GM18861 (cell line): ENCODE data around the gene NAA40.

Source experiments
- ATAC-seq: cut with Tn5 transposase; IDR thresholded peaks from one replicate; pipeline ENCODE4 v1.9.1; 2021; ENCODE audit not compliant: unreplicated experiment

NAA40 gene

DNA sequence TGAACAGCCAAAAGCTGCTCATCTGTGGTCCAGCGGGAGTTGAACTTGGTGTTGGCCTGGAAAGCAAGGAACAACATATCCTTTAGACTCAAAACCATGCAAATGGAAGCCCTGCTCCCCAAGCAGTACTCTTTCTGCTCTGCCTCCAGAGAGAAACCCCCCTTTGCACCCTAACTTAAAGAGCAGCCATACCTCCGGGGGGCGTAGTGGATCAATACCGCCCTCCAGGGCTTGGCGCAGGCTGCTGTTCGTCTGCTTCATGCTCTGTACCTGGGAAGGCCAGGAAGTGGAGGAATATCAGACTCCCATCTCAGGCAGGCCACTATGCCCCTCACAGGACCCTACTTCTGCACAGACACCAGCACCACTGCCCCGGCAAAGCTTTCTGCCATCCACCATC, 26.1 kb upstream of the NAA40 start:
- no peak for ATAC-seq

DNA sequence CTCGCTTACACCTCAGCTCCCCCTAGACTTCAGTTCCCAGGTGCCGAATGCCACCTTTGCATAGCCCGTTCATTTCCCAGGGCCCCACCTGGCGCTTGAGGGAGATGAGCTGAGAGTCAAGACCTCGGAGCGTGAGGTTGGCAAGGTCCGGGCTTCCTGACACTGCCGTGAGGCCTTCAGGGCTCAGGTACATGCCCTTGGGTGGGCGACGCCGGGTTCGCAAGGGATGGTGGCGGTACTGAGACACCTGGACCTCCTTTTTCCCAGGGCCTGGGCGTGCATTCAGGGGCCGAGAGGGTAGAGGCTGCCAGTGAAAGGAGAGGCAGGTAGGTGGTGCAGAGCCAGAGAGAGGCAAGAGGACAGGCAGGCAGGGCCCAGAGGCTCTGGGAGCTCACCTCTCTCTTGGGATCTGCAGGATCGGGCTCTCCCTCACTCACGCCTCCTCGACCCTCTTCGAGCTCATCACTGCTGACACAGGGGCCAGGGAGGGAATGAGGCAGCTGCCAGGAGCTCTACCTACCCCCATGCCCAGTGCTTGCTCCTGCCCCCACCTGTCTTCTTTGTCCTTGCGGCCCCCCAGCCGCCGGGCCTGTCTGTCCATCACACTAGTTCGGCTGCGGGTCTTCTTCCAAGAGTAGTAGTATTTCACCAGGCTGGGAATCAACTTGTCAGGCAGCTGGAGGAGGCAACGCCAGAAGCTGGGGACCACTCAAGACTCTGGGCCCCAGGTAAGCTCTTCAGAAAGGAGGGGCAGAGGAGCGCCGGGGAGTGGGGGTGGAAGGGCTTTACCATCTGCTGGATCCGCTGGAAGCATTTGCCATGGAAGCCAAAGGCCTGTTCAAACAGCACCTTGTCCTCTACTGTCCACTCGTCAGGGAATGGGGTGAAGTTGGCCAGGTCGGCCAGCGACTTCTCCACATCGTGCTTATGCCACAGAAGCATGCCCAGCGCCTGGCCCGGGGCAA, 24.7 kb upstream of the NAA40 start:
- no peak for ATAC-seq

DNA sequence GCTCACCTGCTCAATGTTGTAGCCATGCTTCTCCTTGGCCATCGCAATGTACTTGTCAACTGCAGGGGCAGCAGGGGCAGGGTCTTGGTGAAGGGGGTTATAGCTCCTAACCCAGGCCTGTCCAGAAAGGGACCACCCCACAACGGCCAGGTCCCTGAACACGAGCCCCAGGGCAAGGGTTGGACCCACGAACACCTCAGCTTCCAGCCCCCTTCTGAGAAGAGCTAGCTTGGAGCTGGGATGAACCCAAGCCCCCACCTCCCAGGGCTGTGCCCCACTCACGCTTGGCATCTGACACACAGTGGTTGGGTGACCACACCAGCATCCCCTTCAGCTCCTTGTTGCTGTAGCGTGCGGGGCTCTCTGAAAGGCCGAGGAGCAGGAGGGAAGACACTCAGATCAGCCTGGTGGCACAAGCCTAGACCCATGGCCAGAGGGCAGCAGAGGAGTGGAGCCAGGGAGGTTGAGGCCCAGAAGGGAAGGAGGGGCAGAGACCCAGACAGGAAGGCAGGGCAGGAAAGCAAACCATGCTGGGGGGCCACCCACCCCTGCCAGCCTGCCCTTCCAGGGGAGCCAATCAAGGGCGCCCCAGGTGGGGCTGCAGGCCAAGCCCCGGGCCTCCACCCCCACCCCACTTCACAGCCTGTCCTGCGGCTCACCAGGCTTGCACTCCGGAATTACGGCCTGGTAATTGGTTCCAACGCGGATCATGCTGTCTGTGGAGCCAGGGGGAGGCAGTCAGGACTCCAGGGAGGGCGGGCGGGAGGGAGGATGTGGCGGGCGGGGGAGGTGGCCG, 23.7 kb upstream of the NAA40 start:
- ATAC-seq, result no peak

DNA sequence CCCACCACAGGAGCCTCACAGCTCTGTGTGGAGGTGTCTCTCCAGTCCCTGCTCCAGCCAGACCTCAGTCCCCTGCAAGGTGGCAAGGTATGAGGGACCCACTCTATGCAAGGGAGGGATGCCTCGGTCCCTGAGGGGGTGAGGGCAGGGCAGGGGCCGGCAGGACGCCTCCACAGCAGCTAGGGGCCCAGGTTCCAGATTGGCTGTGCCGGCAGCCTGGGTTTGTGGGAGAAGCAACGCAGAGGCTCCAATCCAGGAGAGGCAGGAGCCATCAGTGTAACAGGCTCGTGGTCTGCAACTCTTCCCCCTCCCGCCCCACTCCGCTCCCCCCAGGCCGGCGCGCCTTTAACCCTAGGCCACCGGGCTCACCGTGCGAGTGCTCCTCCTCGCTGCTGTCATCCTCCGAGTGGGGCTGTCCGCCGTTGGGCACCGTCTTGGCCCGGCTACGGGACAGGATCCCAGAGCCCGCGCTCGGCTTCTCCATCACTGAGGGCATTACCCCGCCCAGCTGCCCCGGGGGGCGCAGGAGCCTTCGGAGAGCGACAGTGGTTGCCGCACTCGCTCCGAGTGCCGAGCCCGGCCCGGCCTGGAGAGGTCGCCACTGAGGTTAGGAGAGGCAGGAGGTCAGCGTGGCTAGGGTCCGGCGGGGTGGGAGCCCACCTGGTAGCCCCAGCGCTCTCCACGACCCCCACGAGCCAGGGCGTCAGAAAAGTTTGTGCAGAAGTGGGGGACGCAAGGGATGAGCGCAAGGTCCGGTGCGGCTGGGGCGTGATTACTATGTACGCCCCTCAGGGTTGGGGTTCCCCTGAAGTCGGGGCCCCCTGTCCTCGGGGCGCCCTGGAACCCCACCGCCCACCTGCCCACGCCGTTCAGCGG, 22.6 kb upstream of the NAA40 start:
- ATAC-seq, result no peak

DNA sequence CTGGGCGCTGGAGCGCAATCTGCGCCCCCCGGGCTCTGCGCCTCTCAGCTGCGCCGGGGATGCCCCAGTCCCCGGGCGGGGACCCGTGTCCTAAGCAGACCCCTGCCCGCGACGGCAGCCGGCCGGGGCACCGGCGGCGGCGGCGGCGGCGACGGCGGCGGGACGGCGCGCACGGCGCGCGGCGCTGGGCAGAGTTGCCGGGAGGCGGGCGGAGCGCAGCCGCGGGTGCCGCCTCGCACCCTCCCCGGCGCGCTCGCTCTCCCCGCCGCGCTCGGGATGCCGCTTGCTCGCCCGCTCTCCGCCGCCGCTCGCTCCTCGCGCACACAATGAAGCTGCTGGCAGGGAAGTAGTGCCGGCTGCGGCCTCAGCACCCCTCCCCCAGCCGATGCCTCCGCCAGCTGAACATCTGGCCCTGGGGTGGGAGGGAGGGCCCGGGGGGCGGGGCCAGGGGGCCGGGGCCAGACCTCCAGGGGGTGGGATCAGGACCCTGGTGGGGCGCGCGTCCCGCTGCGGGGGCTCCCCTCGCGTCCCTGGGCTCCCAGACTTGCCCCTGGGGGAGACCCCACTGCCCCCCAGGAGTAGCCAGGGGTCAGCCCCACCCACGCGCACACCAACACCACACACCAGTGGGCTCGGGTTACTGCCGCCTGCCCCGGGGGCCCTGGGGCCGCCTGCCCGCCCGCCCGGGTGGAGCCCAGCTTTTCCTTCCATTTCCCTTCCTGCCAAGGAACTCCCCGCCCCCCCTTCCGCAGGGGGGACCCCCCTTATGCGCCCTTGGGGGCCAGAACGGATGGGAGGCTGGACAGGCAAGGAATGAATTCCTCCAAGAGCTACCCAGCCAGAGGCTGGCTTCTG, 21.7 kb upstream of the NAA40 start, which contains the start of gene RCOR2:
RCOR2 (minus strand) TSS at position 328 of the 855 bp plus-strand sequence. CDS start 708 bp downstream, outside the sequence.
- ATAC-seq, result peak; percentile 43

DNA sequence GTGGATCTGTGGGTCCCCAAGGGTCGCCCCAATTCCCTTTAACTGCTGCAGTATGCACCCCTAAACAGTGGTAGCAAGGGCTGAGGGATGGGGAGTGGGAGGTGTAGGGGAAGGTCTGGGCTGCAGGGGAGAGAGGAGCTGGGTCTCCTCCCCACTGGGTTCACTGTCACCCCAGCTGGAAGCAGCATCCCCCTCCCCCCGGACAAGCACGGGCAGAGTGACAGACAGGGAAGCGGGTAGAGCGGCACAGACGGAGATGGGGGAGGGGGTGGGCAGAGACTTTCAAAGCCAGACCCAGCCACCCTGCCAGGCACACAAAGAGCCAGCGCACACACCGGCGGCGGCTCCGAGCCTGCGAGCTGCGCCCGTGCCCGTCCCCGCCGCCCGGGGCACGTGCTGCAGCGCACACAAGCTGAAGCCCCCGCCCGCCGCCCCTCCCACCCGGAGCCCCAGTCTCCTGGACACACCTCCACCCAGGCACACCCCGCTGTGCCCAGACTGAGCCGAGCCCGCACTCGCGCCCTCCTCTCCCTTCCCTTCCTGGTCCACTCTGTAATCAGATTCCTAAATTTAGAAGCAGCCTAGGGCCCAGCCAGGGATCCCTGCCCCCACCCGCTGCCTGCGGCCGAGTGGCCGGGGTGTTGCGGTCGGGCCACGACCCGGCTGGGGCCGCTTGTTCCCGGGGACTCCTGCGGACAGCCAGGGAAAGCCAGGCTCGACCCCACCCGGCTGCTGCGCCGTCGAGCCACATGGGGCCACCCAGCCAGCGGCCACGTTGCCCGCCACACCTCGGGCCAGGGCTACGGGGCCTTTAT, 20.9 kb upstream of the NAA40 start:
- ATAC-seq, result no peak

DNA sequence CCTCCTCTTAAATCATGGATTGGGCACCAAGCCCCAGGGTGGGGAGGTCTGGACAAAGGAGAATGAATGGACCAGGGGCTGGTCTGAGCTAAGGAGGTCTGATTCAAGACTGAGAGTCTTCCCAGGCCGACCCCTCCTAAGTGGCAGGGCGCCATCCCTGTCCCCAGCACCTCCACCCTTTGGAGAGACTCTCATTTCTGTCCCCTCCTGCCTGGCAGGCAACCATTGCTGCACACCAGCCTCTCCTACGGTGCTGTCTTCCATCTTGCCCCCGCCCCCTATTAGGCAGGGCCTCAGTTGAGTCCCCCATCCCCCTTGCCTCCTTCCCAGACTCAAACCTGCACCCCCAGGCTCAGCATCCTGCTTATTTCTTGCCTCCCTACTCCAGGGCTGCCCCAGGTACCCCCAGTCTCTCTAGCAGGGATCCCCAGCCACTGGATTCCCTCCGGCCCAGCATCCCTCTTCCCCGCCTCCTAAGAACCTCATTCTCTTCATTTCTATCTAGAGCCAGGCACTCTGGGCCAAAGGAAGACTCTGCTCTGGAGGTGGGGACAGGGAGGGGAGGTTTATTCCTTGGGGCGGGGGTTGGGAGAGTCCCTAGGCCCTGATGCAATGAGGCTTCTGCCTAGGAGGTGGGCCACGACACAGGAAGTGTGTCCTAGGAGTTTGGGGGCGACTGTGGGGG, 20.2 kb upstream of the NAA40 start:
- ATAC-seq, result no peak

DNA sequence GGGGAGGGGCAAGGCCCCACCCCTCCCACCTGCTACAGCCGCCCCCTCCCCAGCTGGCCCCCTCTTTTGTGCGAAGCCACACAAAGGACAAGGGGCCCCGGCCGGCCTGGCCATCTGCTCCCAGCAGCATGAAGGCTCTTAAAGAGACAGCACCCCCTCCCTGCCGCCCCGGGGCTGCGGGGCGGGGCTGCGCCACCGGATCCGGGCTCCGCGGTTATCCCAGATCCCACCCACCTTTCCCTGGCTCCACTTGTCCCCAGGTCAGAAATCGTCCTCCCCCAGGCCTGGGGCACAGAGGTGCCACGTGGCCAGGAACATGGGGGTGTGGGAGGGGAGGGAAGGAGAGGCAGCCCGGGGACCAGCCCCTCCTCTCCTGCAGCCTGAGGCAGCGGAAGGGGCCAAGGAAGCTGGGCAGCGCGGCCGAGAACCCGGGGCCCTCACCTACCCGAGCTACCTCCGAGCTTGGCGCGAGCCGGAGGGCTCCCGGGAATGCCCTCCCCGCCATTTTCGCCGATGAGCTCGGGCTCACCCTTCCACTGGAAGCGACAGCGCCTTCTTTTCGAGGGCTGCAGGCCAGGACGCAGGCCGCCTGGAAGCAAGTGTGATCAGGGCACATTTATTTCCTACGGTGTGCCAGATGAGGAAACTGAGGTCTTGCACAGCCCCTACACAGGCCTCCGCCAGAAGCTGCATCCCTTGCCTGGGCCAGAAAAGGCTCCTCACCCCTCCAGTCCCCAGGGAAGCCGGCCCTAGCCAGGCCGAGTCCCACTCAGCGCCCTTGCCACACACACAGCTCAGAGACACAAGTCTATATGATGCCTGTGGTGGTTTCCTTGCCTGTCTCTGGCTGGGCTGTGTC, 19.3 kb upstream of the NAA40 start:
- no peak for ATAC-seq

DNA sequence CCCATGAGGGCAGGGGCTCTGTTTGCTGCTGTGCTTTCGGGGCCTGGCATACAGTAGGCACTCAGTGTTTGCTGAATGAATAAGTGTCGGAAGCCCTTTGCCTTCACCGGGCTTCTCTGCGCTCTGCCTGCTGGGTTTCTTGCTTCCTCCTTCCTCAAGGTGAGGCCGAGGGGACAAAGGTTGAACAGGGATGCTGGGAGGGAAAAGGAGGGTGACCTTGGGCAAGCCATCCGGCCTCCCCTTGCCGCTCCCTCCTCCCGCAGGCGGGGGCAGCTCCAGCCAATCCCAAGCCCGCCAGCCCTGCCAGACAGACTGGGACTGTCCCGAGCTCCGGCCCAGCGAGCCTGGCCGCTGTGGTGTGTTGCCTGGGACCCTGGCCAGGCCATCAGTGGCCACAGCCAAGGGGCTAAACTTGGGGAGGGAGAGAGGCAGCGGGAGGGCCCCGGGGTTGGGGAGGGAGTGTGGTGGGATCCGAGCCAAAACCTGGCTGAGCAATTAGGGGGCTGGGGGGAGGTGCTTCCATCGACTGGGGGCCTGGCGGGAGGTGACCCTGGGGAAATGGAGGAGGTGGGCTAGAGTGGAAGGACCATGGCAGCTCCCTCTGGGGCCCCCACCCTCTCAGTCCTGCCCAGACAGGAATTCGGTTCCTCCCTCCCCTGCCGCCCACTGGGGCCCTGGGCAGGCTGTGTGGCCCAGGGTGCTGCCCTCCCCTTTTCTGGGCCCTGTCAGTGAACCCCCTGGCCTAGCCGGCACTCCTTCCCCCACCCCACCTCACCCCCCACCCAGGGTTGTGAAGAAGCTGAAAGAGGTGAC, 18.5 kb upstream of the NAA40 start:
- ATAC-seq, result no peak

DNA sequence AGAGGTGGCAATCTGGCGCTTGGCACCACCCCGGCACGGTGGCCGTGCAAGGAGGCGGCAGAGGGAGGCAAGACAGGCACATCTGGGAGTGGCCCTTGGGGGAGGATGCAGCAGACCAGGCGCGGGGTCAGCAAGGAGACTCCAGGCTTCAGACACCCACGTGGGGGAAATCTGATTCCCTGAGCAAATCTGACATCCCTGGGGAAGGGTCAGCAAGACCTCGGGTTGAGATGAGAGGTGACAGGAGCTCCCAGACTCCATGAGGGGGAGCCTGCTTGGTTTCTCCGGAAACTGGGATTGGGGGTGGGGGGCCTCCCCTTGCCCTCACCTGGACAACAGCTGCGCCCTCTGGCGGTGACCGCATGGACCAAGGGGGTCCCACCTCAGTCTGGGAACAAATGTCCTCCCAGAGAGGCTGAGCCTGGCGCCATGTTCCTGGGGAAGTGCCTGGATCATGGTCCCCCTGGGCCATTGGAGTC, 17.8 kb upstream of the NAA40 start:
- ATAC-seq, result no peak

DNA sequence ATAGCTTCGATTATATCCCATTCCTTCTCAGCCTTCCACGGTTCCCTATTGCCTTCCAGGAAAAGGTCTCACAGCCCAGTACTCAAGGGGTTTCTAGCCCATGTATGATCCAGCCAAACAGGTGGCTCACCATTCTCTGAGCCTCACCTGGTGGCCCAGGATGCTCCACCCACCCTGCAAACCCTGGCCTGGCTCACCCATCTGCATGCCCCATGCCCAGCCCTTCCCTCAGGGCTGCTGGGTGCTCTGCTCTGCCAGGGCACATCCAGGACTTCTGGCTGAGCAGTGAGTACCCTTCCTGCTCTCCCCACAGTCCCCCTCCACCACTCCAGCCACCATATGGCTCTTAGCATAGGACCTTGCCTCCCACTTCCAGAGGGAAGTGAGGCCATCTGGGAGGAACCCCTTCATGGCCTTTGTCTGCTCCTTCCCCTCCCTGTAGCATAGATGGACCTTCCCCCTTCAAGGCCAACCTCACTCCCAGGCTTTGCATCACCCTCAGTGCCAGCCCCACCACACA, 16.1 kb upstream of the NAA40 start:
- no peak for ATAC-seq

DNA sequence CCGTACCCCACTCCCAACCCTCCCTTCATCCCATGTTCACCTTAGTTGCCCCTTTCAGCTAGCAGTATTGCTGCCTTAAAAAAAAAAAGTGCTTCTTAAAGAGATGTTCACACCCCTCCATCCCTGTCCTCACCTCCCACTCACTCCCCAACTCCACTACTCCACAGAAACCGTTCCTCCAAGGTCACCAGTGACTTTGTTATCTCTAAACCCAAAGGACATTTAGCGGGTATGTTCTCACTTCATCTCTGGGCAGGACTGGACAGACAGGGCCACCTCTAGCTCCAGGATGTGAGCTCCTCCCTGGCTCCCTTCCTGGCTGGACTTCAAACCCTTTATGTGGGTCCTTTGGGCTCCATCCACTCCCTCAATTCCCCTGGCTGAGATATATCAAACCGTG, 15.5 kb upstream of the NAA40 start:
- ATAC-seq, result no peak

DNA sequence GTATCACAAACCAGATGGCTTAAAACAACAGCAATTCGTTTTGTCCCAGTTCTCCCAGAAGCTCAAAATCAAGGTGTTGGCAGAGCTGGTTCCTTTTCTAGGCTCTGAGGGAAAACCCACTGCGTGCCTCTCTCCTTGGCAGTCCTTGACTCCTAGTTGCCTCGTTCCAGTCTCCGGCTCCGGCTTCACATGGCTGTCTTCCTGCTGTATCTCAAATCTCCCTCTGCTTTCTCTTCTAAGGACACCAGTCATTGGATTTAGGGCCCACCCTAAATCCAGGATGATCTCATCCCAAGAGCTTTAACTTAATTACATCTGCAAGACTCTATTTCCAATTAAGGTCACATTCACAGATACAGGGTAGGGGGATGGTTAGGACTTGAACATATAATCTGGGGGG, 9.2 kb upstream of the NAA40 start:
- no peak for ATAC-seq

DNA sequence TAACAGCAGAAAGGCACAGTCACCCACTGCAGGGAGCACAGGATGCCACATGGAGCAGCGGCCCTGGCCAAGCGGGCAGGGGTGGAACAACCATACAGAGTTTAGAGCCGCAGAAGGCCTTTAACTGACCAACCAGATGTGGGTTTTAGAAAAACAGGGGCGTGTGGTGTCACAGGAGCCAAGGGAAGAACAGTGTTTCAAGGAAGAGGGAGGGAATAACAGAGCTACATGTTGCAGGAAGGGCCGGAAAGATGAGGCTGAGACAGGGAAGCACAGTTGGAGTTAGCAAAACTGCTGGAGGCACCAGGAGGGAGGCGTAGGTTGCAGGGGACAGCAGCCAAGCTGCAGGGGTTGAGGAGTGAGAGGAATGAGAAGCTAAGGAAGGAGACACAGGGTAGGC, 7.8 kb upstream of the NAA40 start:
- ATAC-seq, result no peak

DNA sequence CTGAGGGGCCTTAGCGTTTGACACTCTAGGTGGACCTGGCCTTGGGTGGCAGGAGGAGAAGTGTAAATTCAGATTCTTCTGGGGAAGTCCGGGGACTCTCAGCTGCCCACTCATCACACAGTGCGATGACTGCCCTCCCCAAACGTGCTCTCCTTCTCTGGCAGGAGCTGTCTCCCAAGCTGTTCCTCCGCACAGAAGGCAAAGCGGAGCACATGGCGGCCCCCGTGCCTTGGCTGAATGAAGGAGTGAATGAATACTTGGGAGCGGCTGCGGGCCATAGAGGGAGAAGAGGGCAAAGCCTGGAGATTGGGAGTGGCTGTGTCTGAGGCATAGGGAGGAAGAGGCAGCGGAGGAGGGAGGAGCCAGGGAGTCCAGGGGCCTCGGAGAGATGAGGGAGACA, 6.9 kb upstream of the NAA40 start:
- no peak for ATAC-seq

DNA sequence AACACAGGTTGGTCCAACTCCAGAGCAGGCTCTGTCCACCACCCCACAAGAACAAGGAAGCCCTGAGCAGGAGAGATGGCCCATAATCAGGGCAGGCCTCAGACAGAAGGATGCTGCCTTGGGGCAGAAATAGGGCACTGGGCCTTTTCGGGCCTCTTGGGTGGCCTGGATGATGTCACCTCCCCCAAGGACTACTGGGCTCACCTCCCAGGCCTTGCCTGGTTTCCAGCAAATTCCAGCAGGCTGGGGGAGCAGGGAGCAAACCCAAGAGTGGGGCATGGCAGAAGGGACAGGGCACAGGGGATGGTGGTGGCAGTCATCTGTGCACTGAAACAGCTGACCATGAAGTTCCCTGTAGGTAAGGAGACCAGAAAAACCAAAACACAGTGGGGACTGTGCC, 5.3 kb upstream of the NAA40 start:
- ATAC-seq, result no peak
